Measurements from ENCODE around the gene COMT.
A peak's percentile ranks its signal among the peaks of the same experiment; 100 is the strongest.

The COMT gene

DNA sequence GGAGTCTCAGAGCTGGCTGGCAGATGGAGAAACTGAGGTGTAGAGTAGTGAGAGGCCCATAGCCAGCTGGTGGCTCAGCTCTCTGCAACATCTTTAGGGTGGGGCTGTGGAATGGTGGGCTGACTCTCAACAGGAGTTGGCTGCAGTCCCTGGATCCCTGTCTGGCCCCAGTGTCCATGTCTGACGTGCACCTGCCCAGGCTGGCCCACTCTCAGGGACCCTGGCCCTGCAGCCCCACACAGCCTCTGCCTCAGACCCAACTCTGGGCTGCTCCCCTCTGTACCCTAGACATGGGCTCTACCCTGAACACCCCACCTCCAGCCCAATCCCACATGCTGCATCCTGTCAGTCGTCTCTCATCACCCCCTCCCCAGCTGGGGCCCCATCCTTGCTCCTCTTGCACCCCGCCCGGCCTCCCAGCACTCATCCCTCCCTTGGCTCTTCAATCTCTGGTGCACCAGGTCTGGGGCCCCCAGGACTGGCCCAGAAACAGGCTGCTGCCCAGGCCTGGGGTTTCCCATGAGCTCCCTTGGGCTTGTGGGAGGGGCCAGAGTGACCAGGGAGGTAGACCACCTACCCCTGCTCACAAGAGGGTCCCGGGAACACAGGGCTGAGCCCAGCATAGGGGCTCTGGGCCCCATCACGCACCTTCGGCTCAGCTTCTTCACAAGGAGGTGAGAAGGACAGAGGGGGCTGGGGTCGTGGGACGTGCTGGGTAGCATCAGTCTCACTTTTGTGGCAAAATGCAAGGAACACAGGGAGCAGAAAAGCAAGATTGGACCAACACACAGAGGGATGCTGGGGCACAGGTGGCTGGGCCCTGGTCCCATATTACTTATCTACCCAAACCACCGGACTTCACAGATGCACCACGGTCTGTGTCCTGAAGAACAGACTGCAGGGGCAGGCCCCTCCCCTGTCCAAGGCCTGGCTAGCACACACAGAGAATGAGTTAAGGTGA lies 43.6 kb downstream of the COMT start:
- DNase-seq: no peak

DNA sequence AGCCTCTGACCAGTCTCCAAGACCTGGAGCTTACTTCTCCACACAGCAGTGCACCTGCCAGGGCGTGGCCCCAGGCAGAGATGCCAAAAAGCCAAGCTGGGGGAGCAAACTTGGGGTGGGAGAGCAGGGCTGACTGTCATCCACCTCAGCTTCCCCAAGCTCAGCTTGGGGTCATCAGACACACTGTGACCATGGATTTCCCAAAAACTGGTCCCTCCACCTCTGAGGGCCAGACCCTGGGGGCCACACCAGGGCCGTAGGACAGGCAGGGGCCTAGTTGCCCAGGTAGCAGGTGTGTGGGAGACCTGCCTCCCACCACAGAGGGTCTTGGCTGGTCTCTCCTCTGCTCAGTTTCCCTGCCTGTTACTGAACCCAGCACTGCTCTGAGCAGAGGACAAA lies 44.4 kb downstream of the COMT start:
- no peak for DNase-seq

DNA sequence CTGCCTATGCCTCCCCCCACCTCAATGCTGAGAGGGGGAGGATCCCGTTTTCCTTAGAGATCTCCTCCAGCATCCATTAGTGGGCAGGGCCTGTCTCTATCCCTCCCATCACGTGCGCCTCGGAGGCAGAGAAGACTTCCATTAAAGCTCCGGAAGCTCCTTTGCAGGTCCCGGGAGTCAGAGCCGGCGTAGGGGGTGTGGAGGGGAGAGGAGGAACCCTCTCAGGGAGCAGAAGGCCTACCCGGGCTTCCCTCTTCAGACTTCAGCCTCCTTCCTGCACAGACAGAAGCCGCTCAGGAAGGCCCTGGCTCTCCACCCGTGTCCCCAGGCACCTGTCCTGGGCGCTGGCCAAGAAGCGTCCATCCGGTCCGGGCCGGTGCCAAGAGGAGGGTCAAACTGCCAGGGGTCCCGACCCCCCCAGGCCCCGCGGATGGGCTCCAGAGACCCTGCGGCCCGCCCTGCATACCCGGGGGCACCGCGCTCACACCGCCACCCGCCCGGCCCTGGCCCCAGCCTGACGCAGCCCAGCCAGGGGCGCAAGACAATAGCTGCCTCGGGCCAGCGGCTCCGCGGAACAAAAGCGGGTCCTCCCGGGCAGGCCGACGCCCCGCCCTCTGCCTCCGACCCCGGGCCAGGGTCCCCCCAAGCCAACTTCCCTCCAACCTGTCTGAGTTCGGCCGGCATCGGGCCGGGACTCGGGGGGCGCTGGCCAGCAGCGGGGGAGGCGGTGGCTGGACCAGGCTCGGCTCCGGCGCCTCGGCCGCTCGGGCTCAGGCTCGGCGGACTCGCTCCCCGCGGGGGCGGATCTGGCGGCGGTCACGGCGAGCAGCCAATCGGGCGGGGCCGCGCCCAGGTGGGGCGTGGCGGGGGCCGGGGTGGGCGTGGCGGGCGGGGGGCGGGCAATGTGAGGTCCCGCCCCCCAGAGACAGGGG lies 45.1 kb downstream of the COMT start:
- peak; percentile 14 for DNase-seq

DNA sequence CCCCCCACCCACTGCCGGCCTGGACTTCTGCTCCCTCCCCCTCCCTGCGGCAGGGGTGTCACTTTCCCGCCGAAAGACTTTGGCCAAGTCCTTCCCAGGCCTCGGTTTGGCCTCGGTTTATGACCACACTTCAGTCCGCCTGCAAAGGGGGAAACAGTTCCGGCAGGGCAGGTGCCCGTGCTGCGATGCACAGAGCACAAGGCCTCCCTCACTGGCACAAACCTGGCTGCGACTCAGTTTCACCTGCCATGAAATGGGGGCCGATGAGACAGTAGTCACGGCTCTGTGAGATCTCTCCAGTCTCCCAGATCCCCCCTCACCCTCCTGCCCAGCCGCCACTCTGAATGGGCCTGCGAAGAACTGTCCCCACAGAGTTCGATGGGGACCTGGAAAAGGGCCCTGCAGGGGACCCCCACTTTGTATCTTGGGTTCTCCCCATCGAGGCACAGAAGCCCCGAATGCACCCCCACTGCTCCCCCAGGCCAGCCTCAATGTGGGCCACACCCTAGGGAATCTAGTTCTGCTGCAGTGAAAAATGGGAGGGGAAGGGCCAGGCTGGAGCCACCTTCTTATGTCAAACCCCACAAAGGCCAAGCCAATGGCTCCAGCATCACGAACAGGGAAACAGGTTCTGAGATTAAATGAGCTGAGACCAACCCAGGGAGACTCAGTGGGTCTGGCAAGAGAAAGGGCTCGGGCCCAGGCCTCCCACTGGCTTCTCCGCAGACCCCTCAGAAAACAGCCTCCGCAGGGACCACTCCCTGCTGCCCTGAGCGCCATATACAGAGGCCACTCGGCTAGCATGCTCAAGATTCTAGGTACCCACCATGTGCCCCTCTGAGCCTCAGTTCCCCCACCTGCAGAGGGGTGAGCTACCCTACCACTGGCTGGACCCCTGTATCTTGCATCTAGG lies 46.1 kb downstream of the COMT start:
- no peak for DNase-seq

DNA sequence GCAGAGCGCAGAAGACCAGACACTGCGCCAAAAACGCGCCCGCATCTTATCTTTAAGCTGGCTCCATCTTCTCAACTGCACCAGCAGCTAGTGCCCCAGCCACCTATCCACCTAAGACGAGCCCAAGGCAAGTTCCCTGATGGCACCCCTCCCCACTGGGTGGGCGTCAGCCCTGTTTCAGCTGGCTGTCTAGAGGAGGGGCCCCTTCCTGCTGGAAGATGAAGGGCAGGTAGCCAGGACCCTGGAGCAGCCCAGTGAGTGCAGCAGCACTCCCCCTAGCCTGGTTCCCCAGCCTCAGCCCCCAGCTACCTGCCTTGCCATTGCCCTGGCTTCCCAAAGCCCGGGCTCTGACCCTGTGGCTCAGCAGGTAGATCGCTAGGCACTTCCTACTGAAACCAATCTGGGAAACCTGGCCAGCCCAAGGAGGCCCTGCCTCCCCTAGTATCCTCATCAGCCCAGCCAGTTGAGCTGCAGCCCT lies 46.8 kb downstream of the COMT start:
- no peak for DNase-seq

DNA sequence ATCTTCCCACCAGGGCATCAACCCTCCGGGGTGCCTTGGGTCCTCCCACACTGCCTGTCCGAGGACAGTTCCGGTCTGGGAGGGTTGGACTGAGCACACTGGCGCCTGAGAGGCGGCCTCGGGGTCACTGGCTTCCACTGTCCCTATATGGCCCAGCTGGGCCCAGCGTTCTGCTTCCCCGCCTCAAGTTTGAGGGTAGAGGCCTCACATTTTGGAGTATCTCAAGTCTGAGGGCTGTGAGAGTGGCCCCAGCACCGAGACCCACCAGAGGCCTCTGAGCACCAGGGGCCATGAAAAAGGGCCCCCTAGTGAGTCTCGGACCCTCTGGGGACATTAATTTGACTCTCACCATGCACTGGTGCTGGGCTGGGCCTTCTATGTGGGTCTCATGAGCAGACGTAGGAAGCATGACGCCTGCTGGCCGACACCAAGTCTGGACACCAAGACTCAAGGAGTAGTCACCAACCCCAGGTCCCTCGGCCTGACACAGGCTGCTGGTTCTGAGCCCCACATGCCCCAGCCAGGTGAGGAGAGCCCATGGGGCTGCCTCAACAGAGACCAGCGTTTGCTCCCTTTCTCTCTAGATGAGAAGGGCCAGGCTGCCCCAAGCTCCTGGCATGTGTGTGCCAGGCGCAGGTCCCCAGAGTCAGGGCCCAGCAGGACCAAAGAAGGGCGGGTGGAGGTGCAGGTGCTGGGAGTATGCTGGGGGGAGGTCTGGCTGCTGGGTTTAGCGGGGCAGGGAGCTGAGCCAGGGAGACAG lies 47.6 kb downstream of the COMT start:
- no peak for DNase-seq

DNA sequence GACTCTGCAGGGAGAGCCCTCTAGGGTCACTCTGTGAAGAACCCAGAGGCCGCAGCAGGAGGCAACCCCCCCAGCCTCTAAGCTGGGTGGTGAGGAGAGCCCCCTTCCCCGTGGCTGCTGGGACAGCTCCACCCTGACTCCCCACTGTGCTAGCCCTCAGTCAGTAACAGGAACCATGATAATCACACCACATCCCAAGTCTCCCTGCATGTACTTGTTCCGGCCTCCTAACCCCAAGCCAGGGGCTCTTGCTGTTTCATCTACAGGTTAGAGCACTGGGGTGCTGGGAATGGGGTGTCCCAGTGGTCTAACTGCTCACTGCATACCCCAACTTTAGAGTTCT lies 48.1 kb downstream of the COMT start:
- DNase-seq: no peak

DNA sequence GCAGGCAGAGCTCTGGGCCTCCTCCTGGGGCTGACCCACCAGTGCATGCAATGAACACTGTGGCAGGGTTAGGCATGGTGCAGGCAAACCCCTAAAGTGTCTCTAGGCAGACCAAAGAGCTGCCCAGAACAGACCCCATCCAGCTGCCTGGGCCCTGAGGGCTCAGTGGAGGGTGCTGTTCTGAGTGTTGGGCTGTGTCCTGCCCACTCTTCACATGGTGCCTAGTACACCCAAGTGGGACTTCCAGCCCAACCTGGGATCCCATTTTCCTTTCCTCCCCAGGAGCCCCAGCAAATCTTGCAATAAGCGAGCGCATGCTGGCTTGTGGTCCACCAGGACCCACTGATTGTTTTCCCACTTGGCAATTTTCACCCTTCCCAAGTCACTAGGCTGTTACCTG lies 48.6 kb downstream of the COMT start:
- DNase-seq: no peak

DNA sequence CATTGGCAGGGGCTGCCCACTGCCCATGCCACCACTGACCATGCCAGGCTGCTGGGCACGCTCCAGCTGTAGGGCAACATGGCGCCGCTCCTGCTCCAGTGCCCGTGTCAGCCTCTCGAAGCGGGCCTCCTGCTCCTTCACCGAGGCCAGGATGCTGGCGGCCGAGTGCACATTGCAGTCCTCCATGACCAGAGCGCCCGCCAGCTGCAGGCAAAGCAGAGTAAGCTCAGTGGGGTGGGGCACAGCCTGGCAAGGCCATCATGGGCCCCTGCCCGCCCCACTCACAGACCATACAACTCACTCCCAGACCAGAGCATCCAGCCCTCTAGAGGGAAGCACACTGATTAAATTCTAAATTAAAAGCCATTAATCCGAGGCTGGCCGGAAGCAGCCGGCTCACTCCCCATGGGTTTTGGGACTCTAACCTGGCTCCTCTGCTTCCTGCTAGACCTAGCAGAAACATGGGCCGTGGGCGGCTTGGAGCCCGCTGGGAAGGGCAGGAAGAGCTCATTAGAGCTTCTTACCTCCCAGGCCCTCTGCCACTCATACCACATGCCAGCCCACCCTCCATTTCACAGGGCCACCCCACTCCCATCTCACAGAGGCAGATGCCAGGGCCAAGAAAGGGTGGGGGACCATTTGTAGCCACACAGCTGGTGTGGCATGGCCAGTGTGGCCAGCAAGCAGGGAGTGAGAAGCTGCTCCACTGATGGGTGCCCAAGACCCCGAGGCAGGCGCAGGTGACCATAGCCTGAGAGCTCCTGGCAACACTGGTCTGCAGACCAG lies 49.2 kb downstream of the COMT start:
- no peak for DNase-seq

DNA sequence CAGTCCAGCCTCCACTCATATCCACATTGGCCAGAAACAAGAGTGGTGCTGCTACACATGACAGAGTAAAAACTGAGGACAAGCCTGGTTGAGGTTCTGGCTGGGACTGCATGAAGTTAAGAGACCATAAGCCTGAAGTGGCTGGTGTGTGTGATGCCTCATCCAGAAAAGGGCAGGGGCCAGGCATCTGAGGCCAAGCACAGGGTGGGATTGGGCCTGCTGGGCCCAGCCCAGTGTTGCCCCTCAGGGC lies 49.7 kb downstream of the COMT start:
- DNase-seq: no peak

DNA sequence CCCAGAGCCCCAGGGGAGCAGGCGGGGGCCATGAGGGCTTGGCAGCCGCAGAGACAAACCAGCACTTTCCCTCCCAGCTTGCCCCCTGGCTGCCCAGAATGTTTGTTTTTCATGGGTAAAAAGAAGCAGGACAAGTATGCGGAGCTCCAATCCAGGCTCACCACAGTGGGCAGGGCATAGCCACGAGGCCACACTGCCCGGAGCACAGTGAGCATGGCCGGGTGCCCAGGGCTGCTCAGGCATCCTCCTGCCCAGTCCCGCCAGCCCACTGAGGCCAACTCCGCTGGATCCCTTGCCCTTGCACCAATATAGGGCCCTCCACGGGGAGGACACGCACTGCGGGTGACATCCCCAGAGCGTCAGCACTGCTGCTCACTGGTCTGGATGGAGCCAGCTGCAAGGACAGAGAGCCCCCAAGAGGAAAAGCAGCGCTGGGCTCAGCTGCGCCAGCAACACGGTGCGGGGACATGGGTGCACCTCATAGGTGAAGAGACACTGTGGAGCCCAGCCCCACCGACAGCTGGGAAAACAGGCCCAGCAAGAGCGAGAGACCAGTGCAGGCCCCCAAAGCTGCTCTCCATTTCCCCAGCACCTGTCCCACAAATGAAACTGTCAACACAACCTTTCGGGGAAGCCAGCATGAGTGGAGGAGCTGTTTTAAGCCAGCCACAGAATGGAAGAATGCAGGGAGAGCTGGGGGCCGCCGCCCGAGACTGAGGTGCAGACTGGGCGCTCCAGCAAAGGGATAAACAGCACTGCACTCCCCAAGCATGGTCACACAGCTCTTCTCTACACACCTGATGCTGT lies 50.3 kb downstream of the COMT start:
- no peak for DNase-seq

DNA sequence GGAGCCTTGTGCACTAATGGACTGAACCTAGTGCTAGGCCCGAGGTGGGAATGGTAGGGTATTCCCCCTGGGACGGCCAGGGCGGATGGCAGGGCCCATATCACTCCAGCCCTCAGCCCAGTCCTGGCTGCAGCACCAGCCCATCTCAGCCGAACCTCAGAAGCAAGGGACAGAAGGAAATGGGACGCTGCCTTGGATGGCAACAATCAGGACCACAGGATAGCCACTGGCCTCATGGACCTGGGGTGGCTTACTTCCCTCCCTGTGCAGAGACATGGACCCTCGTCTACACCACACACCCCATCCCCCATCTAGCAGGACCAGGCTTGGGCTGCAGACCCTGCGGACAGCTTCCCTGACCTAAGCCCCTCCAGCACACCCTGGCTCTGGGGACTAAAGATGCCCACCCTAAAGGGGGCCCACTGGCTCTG lies 50.9 kb downstream of the COMT start:
- no peak for DNase-seq

DNA sequence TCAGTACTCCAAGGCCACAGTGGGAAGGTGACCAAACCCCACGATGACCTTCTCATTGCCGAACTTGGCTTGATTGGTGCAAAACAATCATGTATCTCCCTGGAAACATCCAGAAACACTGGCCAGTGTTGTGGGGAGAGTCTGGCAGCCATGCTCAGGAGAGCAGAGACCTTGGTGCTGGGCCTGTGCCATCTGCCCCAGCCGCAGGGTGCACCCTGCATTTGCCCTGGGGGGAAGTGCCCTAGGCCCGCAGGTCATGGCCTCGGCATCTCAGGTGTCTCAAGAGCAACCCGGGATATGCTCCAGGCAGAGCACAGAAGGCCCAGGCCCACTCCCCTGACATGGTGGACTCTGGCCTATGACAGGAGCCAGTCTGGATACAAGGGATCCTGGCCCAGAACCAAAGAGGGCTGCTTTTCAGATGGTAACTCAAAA lies 51.4 kb downstream of the COMT start:
- no peak for DNase-seq

DNA sequence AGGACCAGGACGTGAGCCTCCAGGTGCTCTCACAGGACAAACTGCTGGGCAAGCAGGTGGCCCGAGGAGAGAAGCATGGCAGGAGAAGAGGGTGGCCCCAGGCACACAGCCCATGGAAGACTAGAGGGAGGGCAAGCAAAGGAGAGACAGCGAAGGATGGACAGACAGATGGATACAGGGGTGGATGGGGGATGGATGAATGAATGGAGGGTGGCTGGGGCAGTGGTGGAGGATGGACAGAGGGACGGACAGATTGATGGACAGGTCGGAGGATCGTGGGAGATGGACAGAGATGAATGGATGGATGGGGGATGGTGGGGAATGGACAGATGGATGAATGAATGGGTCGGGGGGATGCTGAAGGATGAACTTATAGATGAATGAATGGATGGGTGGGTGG lies 52.4 kb downstream of the COMT start:
- no peak for DNase-seq

DNA sequence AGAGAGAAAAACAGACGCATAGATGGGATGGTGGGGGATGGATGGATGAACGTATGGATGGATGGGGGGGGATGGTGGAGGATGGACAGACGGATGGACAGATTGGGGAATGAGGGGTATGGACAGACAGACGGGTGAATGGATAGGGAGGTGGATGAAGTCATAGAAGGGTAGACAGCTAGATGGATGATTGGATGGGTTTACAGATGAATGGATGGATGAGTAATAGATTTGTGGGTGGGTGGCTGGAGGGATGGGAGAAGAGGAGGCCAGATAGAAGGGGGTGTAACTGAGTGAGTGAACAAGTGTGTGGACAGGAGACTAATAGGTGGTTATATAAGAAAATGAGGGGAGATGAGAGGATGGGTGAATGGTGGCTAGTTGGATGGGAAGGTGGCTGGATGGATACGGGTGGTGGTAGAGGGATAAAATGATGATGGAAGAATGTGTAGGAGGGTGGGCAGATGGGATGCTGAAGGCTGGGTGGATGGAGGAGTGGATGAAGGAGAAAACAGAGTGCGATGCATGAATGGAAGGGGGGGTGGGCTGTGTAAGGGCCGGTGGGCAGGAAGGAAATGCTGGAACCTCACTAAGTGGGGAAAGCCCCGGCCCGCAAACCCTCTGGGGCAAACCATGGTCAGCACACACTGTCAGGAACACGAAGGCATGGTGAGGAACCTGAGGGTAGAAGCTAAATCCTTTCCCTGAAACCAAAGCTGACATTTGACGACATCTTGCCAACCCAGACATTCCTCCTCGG lies 53.5 kb downstream of the COMT start:
- DNase-seq: no peak

DNA sequence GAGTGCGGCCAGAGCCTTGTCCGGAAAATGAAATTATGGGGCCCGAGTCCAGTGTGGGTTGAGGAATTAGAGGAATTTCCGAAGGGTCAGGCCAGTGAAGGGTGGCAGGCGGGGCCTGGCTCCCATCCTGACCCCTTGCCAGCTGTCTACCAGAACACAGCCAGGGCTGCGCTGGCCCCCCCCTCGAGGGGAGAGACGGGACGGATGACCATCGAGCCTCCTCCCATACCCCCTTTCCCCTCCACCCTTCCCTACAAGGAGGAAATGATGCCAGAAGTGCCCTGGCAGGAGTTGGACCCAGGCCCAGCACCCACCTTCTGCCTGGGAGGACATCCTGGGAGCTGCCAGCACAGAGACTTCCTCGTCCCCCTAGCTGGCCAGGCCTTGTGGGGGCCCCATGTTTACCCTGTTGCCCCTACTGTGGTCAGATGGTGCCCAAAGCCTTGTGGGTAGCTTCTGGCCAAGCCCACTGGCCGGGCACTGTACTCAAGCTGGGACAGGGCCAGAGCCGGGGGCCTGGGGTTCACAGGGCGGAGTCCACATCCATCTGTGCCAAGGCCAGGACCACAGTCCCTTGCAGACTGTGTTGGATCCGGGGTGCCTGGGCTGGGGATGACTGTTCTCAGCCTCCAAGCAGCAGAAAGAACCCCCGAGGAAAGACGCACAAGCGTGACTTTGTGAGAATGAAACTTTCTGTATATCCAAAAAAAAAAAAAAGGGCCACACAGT lies 54.2 kb downstream of the COMT start:
- no peak for DNase-seq

DNA sequence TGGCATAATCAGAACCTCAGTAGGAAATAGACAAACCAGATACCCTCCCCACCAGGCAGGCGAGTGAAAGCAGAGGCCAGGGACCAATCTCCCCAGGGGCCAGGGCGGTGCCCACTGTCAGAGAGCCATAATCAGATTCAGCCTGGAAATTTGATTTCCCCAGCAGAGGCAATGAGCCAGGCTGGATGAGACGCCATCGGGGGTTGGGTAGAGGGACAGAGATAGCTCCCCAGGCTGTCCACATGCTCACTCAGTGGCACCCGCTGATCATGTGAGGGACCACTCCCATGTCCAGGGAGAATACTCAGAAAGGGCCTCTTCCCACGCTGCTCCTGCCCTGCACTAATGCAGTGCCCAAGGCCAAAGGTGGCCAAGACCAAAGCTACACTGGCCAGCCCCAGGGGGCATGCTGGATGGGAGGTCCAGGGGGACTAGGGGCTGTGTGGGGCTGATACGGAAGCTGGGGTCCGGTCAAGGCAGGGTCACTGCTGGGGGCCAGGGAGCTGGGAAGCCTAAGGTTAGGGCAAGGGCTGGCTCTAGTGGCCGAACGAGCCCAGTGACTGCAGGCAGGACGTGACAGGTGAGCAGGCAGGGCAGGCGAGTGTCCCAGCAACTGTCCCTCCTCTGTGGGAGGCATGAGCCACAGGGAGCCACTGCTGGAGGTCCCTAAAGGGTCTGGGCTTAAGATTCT lies 55.3 kb downstream of the COMT start:
- DNase-seq: no peak

DNA sequence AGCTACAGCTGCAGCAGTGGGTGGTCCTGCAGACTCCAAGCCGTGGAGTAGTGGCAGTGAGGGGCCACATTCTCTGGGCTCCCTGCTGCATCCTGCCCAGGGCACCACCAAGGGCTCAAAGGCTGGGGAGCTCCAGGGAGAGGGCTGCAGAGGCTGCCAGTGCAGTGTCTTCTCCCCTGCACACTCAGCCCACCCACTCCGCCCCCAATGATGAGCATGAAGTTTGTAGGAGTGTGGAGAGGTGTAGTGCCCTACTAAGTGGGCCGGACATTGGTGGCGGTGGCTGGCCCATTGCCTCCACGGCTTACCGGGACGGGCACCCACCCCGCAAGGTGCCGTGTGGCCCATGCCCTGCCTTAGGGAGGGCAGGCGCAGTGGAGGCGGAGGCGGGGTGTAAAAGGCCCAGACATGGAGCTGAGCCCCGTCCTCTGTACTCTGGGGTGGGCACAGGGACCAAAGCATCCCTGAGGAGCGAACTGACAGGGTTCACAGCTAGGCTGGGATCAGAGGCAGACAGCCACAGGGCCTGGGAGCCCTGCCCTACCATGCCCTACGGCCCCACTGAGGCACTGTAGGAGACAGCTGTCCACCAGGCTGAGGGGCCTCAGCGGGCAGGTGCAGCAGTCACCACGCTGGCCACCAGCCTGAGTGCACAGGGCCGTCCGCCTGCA lies 56.1 kb downstream of the COMT start:
- DNase-seq: no peak
